H1 (cell line): ENCODE results near the gene PPFIBP2.
"Not testable (repeated sequence)": the region's sequence is repeated elsewhere in the genome, so short reads cannot be mapped to it uniquely, and the experiment has no call there.

Experiments
- BRCA1 ChIP-seq: IDR thresholded peaks from 2 replicates; pipeline ENCODE4 v1.6.1; 2012; ENCODE audit warnings: low read depth, low read length, improper control_type of control experiment
- CHD1 ChIP-seq: IDR thresholded peaks from 2 replicates; pipeline ENCODE4 v1.6.1; 2012; ENCODE audit warnings: low read depth, low read length, improper control_type of control experiment
- CTBP2 ChIP-seq: IDR thresholded peaks from 2 replicates; pipeline ENCODE4 v1.7.0; 2011; ENCODE audit warnings: borderline replicate concordance, mild to moderate bottlenecking, moderate library complexity, mixed read lengths, low read length; ENCODE audit not compliant: insufficient read depth, insufficient read length
- EZH2 ChIP-seq: fragments of 200-600 bp; sonication (generic); IDR thresholded peaks from 2 replicates; pipeline ENCODE4 v1.7.1; 2012; ENCODE audit warnings: low read depth, mild to moderate bottlenecking, moderate library complexity, low read length, inconsistent platforms; ENCODE audit not compliant: severe bottlenecking
- GABPA ChIP-seq: IDR thresholded peaks from 2 replicates; pipeline ENCODE4 v1.6.1; 2011; ENCODE audit warnings: mild to moderate bottlenecking, low read length, moderate library complexity, borderline replicate concordance; ENCODE audit not compliant: insufficient read depth
- POLR2A ChIP-seq, 2 experiments: IDR thresholded peaks; 1 replicate in 1 of 2; 2 replicates in 1 of 2; pipeline ENCODE4 v1.6.1; 2011; ENCODE audit warnings: low read depth in 2 of 2, low read length in 2 of 2, mild to moderate bottlenecking in 2 of 2; ENCODE audit errors: control extremely low read depth in 1 of 2
- RFX5 ChIP-seq: IDR thresholded peaks from 2 replicates; pipeline ENCODE4 v1.6.1; 2011; ENCODE audit warnings: low read depth, low read length, improper control_type of control experiment, borderline replicate concordance
- SP1 ChIP-seq: IDR thresholded peaks from 2 replicates; pipeline ENCODE4 v1.6.1; 2011; ENCODE audit warnings: low read depth, low read length
- TAF1 ChIP-seq: IDR thresholded peaks from 2 replicates; pipeline ENCODE4 v1.6.1; 2011; ENCODE audit warnings: mild to moderate bottlenecking, low read depth, low read length
- YY1 ChIP-seq: IDR thresholded peaks from 2 replicates; pipeline ENCODE4 v1.6.1; 2011; ENCODE audit warnings: low read depth, mild to moderate bottlenecking, low read length
- ZNF274 ChIP-seq: IDR thresholded peaks from 2 replicates; pipeline ENCODE4 v1.7.0; 2012; ENCODE audit warnings: low read length, borderline replicate concordance; ENCODE audit errors: extremely low read depth
- TF ChIP-seq, protein P1 (sequence below), 3 experiments: IDR thresholded peaks; 1 replicate in 2 of 3; 2 replicates in 1 of 3; pipeline versions ENCODE4 v1.5.1 to v1.6.1; 2011; ENCODE audit warnings: low read length in 3 of 3, mild to moderate bottlenecking in 3 of 3, inconsistent platforms in 2 of 3, low read depth in 1 of 3, moderate library complexity in 1 of 3; ENCODE audit not compliant: insufficient read depth in 1 of 3; ENCODE audit errors: control extremely low read depth in 1 of 3
- TF ChIP-seq, protein P2 (sequence below): IDR thresholded peaks from 2 replicates; pipeline ENCODE4 v1.6.1; 2012; ENCODE audit warnings: inconsistent platforms

DNA sequence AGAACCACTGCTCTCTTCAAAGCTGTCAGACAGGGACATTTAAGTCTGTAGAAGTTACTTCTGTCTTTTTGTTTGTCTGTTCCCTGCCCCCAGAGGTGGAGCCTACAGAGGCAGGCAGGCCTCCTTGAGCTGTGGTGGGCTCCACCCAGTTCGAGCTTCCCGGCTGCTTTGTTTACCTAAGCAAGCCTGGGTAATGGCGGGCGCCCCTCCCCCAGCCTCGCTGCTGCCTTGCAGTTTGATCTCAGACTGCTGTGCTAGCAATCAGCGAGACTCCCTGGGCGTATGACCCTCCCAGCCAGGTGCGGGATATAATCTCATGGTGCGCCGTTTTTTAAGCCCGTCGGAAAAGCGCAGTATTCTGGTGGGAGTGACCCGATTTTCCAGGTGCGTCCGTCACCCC is 149.7 kb downstream of the PPFIBP2 start:
- TF ChIP-seq POLR2A (IDR thresholded peaks at IDR 0.05; ENCODE audit: control extremely low read depth in 1 of 2, low read depth in 2 of 2, low read length in 2 of 2); CTBP2; YY1; EZH2; TAF1; ZNF274; GABPA; SP1; RFX5; BRCA1; CHD1: not testable (repeated sequence)
- TF ChIP-seq, protein P1, sequence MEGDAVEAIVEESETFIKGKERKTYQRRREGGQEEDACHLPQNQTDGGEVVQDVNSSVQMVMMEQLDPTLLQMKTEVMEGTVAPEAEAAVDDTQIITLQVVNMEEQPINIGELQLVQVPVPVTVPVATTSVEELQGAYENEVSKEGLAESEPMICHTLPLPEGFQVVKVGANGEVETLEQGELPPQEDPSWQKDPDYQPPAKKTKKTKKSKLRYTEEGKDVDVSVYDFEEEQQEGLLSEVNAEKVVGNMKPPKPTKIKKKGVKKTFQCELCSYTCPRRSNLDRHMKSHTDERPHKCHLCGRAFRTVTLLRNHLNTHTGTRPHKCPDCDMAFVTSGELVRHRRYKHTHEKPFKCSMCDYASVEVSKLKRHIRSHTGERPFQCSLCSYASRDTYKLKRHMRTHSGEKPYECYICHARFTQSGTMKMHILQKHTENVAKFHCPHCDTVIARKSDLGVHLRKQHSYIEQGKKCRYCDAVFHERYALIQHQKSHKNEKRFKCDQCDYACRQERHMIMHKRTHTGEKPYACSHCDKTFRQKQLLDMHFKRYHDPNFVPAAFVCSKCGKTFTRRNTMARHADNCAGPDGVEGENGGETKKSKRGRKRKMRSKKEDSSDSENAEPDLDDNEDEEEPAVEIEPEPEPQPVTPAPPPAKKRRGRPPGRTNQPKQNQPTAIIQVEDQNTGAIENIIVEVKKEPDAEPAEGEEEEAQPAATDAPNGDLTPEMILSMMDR (IDR thresholded peaks at IDR 0.05; ENCODE audit: control extremely low read depth in 1 of 3, insufficient read depth in 1 of 3, low read depth in 1 of 3, low read length in 3 of 3), result not testable (repeated sequence)
- TF ChIP-seq, protein P2, sequence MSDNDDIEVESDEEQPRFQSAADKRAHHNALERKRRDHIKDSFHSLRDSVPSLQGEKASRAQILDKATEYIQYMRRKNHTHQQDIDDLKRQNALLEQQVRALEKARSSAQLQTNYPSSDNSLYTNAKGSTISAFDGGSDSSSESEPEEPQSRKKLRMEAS, result not testable (repeated sequence)
